Thyroid gland (tissue), 4 donors: ENCODE data around the gene RUFY2. TPM values are rescaled to one million over a fixed set of nuclear protein-coding genes. Genes with fewer than 3 reads are reported as not detected.
A peak's percentile ranks its signal among the peaks of the same experiment; 100 is the strongest.

Source experiments
- DNase-seq, 2 donors: peaks; one replicate each; pipeline ENCODE4 v3.0.0-alpha.2; 2019
- H3K27ac ChIP-seq, 3 donors: fragments of 200-600 bp; sonication (generic); 1 replicate in 2 of 3; 2 replicates in 1 of 3; pipeline ENCODE4 v1.5.1; 2016 to 2019; ENCODE audit warnings: mild to moderate bottlenecking in 1 of 3, moderate library complexity in 1 of 3
- H3K27me3 ChIP-seq: fragments of 200-600 bp; sonication (generic); one replicate; pipeline ENCODE4 v1.5.1; 2019
- H3K36me3 ChIP-seq, 2 donors: fragments of 200-600 bp; sonication (generic); one replicate each; pipeline ENCODE4 v1.5.1; 2016 to 2019
- H3K4me1 ChIP-seq, 2 donors: fragments of 200-600 bp; sonication (generic); one replicate each; pipeline ENCODE4 v1.5.1; 2017 to 2019
- H3K4me3 ChIP-seq, 3 donors: fragments of 200-600 bp; sonication (generic); replicated peaks in 1 of 3; 1 replicate in 2 of 3; 2 replicates in 1 of 3; pipeline ENCODE4 v1.5.1; 2016; ENCODE audit warnings: mild to moderate bottlenecking in 1 of 3
- H3K9me3 ChIP-seq: fragments of 200-600 bp; sonication (generic); one replicate; pipeline ENCODE4 v1.5.1; 2017
- POLR2A ChIP-seq, 2 donors: fragments of 450-650 bp; IDR thresholded peaks; one replicate each; pipeline ENCODE4 v1.6.1; 2017; ENCODE audit warnings: antibody characterized with exemption in 2 of 2, mild to moderate bottlenecking in 2 of 2, moderate library complexity in 1 of 2
- WGBS, 2 donors: methylation state at CpG; one replicate each; pipeline ENCODE4 v1.1.5; 2017; 5-methylcytosine and 5-hydroxymethylcytosine counted together
- intact Hi-C: fragments of 100-400 bp; cut with DNase I; formaldehyde crosslinking; loops from one replicate; pipeline ENCODE4 v1.15.1; 2023
- total RNA-seq, 4 donors: library from RNA; depleted of rRNA; stranded (reverse); fragments of >200 nt; gene quantifications; one replicate each; pipeline ENCODE4 v1.2.3, GENCODE V29; 2016
- TF ChIP-seq, protein P1 (sequence below), 6 experiments: fragments of 200-600 bp in 3 of 6; fragments of 450-650 bp in 3 of 6; sonication (generic) in 3 of 6; IDR thresholded peaks; one replicate each; pipeline ENCODE4 v1.5.1; 2016 to 2019; ENCODE audit warnings: antibody characterized with exemption in 6 of 6, mild to moderate bottlenecking in 2 of 6, inconsistent platforms in 1 of 6, moderate library complexity in 1 of 6

Gene RUFY2
- total RNA-seq, 4 donors from 2014 or later: 27.4 to 52.5 (median 31.4) TPM

DNA sequence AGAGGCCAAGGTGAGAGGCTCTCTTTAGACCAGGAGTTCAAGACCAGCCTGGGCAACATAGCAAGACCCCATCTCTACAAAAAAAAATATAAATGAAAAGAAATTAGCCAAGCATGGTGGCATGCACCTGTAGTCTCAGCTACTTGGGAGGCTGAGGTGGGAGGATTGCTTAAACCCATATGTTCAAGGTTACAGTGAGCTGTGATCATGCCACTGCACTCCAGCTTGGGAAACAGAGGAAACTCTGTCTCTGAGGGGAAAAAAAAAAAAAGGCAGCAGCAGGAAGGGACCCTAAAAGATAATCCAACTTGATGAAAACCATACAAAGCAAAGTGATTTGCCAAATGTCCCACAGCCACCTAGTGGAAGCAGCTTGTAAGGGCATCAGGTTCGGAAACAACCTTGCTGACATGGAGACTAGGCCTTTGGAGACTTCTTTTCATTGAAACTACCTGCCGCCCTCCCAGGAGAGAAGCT lies 58.8 kb downstream of the RUFY2 start:
- H3K4me3 ChIP-seq: no peak overlapping the region
- peaks cover 19 to 34% of the 10 kb centered on the region in 2 donors for H3K36me3 ChIP-seq
- no peak overlapping the region for H3K27ac ChIP-seq
- intact Hi-C loops: no loop called here
- no peaks in the 10 kb centered on the region for H3K27me3 ChIP-seq
- no peaks in the 10 kb centered on the region for H3K9me3 ChIP-seq
- no peaks in the 10 kb centered on the region for H3K4me1 ChIP-seq
- DNase-seq: peak; percentile 26 to 37
- TF ChIP-seq, protein P1, sequence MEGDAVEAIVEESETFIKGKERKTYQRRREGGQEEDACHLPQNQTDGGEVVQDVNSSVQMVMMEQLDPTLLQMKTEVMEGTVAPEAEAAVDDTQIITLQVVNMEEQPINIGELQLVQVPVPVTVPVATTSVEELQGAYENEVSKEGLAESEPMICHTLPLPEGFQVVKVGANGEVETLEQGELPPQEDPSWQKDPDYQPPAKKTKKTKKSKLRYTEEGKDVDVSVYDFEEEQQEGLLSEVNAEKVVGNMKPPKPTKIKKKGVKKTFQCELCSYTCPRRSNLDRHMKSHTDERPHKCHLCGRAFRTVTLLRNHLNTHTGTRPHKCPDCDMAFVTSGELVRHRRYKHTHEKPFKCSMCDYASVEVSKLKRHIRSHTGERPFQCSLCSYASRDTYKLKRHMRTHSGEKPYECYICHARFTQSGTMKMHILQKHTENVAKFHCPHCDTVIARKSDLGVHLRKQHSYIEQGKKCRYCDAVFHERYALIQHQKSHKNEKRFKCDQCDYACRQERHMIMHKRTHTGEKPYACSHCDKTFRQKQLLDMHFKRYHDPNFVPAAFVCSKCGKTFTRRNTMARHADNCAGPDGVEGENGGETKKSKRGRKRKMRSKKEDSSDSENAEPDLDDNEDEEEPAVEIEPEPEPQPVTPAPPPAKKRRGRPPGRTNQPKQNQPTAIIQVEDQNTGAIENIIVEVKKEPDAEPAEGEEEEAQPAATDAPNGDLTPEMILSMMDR (IDR thresholded peaks at IDR 0.05): peak; percentile 19 to 66 (median 46)
- TF ChIP-seq POLR2A (IDR thresholded peaks at IDR 0.05): no peak
- 55 to 70% methylated on average over 2 of the region's 2 CpGs for WGBS, 2 donors

DNA sequence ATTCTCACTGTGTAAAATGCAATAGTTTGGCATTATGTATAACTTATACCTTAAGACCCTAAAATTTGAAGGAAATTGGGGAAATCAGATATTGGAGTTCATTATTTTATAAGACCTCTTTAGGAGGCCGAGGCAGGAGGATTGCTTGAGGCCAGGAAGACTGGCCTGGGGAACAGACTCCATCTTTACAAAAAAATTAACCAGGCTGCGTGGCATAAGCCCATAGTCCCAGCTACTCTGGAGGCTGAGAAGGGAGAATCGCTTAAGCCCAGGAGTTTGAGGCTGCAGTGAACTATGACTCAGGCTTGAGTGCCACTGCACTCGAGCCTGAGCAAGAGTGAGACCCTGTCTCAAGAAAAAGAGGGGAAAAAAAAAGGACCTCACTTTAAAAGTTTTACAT lies 60.3 kb downstream of the RUFY2 start:
- Histone ChIP-seq H3K36me3 (peaks cover 19 to 38% of the 10 kb centered on the region in 2 donors), H3K27ac (no peak overlapping the region), H3K9me3 (no peaks in the 10 kb centered on the region), H3K4me3 (no peak overlapping the region), H3K4me1 (no peaks in the 10 kb centered on the region), H3K27me3 (no peaks in the 10 kb centered on the region)
- intact Hi-C loops: no loop called here
- WGBS, 2 donors: 90 to 95% methylated on average over 4 of the region's 4 CpGs
- no peak for DNase-seq
- no peak for TF ChIP-seq POLR2A (IDR thresholded peaks at IDR 0.05)
- TF ChIP-seq, protein P1 (IDR thresholded peaks at IDR 0.05): no peak

DNA sequence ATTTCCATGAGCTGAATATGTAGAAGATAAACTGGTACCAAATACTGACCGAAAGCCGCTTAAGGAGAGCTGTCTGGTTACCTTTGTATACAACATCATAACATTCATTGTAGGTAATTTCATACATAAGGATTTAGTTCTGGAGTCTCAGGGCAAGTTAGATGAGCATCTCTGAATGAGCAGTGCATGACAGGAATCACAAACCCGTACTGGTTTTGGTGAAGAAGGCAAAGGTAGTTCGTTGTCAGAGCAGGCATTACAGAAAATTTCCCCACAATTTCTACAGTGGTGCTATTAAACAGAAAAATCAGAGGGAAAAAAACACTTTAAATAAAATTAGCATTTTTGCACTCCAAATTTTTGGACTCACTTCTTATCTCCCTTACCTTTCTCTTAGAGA lies 61.5 kb downstream of the RUFY2 start:
- WGBS, 2 donors: 93% methylated on average over 4 of the region's 4 CpGs
- no peak for DNase-seq
- Histone ChIP-seq H3K36me3 (peaks cover 30 to 46% of the 10 kb centered on the region in 2 donors), H3K4me1 (no peaks in the 10 kb centered on the region), H3K9me3 (no peaks in the 10 kb centered on the region), H3K27ac (no peak overlapping the region), H3K4me3 (no peak overlapping the region), H3K27me3 (no peaks in the 10 kb centered on the region)
- intact Hi-C loops: no loop called here
- TF ChIP-seq POLR2A (IDR thresholded peaks at IDR 0.05): no peak
- TF ChIP-seq, protein P1 (IDR thresholded peaks at IDR 0.05): no peak

DNA sequence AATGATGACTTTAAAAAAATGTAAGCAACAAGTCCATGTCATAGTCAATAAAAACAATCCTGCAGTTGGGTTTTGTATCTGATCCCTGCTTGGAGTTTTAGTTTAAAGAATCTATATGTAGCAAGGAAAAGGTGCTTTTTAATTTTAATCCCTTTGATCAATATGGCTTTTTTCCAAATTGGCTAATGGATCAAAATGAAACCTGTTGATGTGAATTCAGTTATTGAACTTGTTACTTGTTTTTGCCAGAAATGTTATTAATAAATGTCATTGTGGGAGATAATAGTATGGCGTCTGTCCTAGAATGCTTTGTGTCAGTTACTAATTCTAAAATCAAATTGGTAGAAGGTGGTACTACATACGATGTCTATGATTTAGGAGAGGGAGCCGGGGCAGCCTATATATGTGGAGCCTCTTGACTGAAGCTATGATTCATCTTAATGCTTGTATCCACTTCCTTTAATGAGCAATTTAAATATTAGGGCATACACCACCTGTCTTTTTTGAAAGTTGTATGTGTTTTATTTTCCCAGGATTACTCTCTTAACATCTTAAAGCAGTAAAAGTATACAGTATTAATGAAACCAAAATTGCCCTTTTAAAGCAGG lies 64.1 kb downstream of the RUFY2 start:
- H3K27me3 ChIP-seq: no peaks in the 10 kb centered on the region
- intact Hi-C loops: no loop called here
- no peak for DNase-seq
- H3K36me3 ChIP-seq: peaks cover 54 to 67% of the 10 kb centered on the region in 2 donors
- no peak overlapping the region for H3K27ac ChIP-seq
- H3K4me3 ChIP-seq: no peak overlapping the region
- peaks cover 4% of the 10 kb centered on the region in 2 donors for H3K4me1 ChIP-seq
- no peak for TF ChIP-seq POLR2A (IDR thresholded peaks at IDR 0.05)
- TF ChIP-seq, protein P1 (IDR thresholded peaks at IDR 0.05): no peak
- 94 to 95% methylated on average over 3 of the region's 3 CpGs for WGBS, 2 donors
- no peaks in the 10 kb centered on the region for H3K9me3 ChIP-seq

DNA sequence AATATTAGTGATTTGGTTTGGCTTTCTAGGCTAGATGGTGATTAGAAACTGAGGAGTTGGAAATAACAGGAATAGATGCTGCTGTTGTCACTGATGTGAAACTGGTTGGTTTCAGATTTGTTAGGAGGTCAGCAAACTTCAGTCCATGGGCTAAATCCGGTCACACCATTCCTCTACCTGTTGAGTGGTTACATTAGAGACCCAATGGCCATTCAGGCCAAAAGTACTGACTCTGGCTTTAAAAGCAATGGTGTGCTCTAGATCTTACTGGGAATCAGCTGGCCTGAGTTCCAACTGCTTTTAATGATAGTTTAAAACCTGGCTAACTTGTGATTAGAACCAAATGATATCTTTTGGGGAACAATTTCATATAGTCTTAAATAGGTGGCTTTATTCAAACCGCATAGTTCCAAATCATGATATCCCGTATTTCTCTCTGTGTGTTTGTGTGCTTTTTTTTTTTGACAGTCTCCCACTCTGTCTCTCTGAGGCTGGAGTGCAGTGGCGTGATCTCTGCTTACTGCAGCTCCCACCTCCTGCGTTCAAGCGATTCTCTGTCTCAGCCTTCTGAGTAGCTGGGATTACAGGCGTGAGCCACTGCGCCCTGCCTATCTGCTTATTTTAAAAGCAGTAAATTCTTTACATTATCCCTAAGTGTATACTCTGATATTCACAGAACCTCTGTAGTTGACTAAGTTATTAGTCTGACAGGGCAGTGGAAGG lies 66.6 kb downstream of the RUFY2 start:
- no peak for DNase-seq
- WGBS, 2 donors: 97% methylated on average over 8 of the region's 8 CpGs
- no peaks in the 10 kb centered on the region for H3K27me3 ChIP-seq
- peaks cover 28 to 29% of the 10 kb centered on the region in 2 donors for H3K4me1 ChIP-seq
- no peak overlapping the region for H3K4me3 ChIP-seq
- H3K36me3 ChIP-seq: peaks cover 50 to 64% of the 10 kb centered on the region in 2 donors
- H3K9me3 ChIP-seq: no peaks in the 10 kb centered on the region
- no peak overlapping the region for H3K27ac ChIP-seq
- intact Hi-C loops: no loop called here
- TF ChIP-seq POLR2A (IDR thresholded peaks at IDR 0.05): no peak
- TF ChIP-seq, protein P1 (IDR thresholded peaks at IDR 0.05): no peak
